C4-2B (cell line): ENCODE measurements around the gene PTCH1.

ENCODE experiments used
- CTCF ChIP-seq: fragments of 450-650 bp; conservative IDR thresholded peaks from 2 replicates; pipeline ENCODE4 v1.5.1; 2017; ENCODE audit warnings: mild to moderate bottlenecking
- ZFX ChIP-seq: fragments of 450-650 bp; IDR thresholded peaks from 2 replicates; pipeline ENCODE4 v1.6.1; 2017

GRCh38 chr9:95411054-95411892 is 105.5 kb downstream of the PTCH1 start:
- TF ChIP-seq CTCF (no peak), ZFX (no peak)
